A549 (cell line): ENCODE results near the gene TUBGCP5. TPM values are rescaled to one million over a fixed set of nuclear protein-coding genes. Genes with fewer than 3 reads are reported as not detected.

Experiments used
- ATAC-seq, 2 experiments: fragments of 200-7000 bp in 1 of 2; fragments of >200 bp in 1 of 2; cut with Nextera tagmentation in 1 of 2; cut with Tn5 transposase in 1 of 2; 3 replicates each; pipeline versions ENCODE4 v1.8.0 to v1.9.1; 2018 to 2020; ENCODE audit warnings: mild to moderate bottlenecking in 1 of 2, moderate library complexity in 1 of 2
- CTCF ChIA-PET: fragments of 300-600 bp; sonication (Branson Sonifier 250); formaldehyde crosslinking; extraction: SDS; loops from one replicate; lab custom pipeline; 2021; ENCODE audit warnings: antibody characterized with exemption, inconsistent platforms; lab: Yijun Ruan, JAX
- POLR2A ChIA-PET: fragments of 350-600 bp; formaldehyde crosslinking; extraction: SDS; loops from one replicate; lab custom pipeline; 2021; ENCODE audit warnings: antibody characterized with exemption, inconsistent platforms; lab: Yijun Ruan, JAX
- DNase-seq, 2 experiments: peaks; one replicate each; pipeline versions ENCODE4 v3.0.0 to v3.0.0-alpha.2; 2011 to 2016; ENCODE audit warnings: low read depth in 1 of 2, low spot score in 1 of 2
- FAIRE-seq: peaks from 2 replicates; lab custom pipeline; 2011; peaks lifted over from hg19 to GRCh38; lab: Jason Lieb, UNC
- H3K27ac ChIP-seq, 2 experiments: fragments of >200 bp; sonication (Bioruptor Twin); formaldehyde crosslinking; 3 replicates each; pipeline ENCODE4 v1.5.1; 2016 to 2017
- H3K4me1 ChIP-seq: fragments of >200 bp; sonication (Bioruptor Twin); formaldehyde crosslinking; 3 replicates; pipeline ENCODE4 v1.6.1; 2016
- H3K4me2 ChIP-seq: fragments of >200 bp; sonication (Bioruptor Twin); formaldehyde crosslinking; 3 replicates; pipeline ENCODE4 v1.6.1; 2016
- H3K4me3 ChIP-seq: fragments of >200 bp; sonication (Bioruptor Twin); formaldehyde crosslinking; 3 replicates; pipeline ENCODE4 v1.5.1; 2016
- H3K9me3 ChIP-seq: fragments of >200 bp; sonication (Bioruptor Twin); formaldehyde crosslinking; 3 replicates; pipeline ENCODE4 v1.6.1; 2016
- CBX8 ChIP-seq: fragments of 200-600 bp; sonication (generic); IDR thresholded peaks from 2 replicates; pipeline ENCODE4 v1.6.1; 2016
- CHD4 ChIP-seq: fragments of 200-600 bp; sonication (generic); IDR thresholded peaks from 2 replicates; pipeline ENCODE4 v1.6.1; 2016; ENCODE audit warnings: antibody characterized with exemption, mild to moderate bottlenecking, borderline replicate concordance
- CTCF ChIP-seq: fragments of >200 bp; sonication (Bioruptor Twin); formaldehyde crosslinking; IDR thresholded peaks from 3 replicates; pipeline ENCODE4 v1.5.1; 2016
- EHMT2 ChIP-seq: fragments of 200-600 bp; sonication (generic); IDR thresholded peaks from 2 replicates; pipeline ENCODE4 v1.6.1; 2016; ENCODE audit warnings: antibody characterized with exemption, low read depth, mild to moderate bottlenecking, moderate library complexity
- GATA3 ChIP-seq: IDR thresholded peaks from 2 replicates; pipeline ENCODE4 v1.6.1; 2012; ENCODE audit warnings: borderline replicate concordance
- HOXA7 ChIP-seq: fragments of 250-450 bp; sonication (Bioruptor Pico); IDR thresholded peaks from 2 replicates; pipeline ENCODE4 v1.5.0; 2020; ENCODE audit warnings: mild to moderate bottlenecking, moderate library complexity
- JUNB ChIP-seq: fragments of >200 bp; sonication (Bioruptor Twin); formaldehyde crosslinking; IDR thresholded peaks from 2 replicates; pipeline ENCODE4 v1.6.1; 2016
- KDM1A ChIP-seq: fragments of 200-600 bp; sonication (generic); IDR thresholded peaks from 2 replicates; pipeline ENCODE4 v1.6.1; 2016; ENCODE audit warnings: low read depth, mild to moderate bottlenecking
- MAFK ChIP-seq: fragments of 450-650 bp; IDR thresholded peaks from 2 replicates; pipeline ENCODE4 v1.6.1; 2014; ENCODE audit not compliant: partially characterized antibody
- MYC ChIP-seq: IDR thresholded peaks from 2 replicates; pipeline ENCODE4 v1.6.1; 2012; ENCODE audit warnings: mild to moderate bottlenecking, inconsistent platforms, low read length, improper control_type of control experiment, borderline replicate concordance
- RAD21 ChIP-seq, 2 experiments: fragments of >200 bp in 1 of 2; sonication (Bioruptor Twin) in 1 of 2; formaldehyde crosslinking in 1 of 2; IDR thresholded peaks in 1 of 2; conservative IDR thresholded peaks in 1 of 2; 2 replicates in 1 of 2; 3 replicates in 1 of 2; pipeline ENCODE4 v1.6.1; 2012 to 2018; ENCODE audit warnings: inconsistent platforms in 1 of 2
- RARB ChIP-seq: fragments of 250-450 bp; sonication (Bioruptor Pico); IDR thresholded peaks from 2 replicates; pipeline ENCODE4 v1.8.0; 2021; ENCODE audit warnings: mild to moderate bottlenecking, moderate library complexity
- SMC3 ChIP-seq: fragments of >200 bp; sonication (Bioruptor Twin); formaldehyde crosslinking; IDR thresholded peaks from 3 replicates; pipeline ENCODE4 v1.6.1; 2018; ENCODE audit warnings: inconsistent platforms
- TFCP2L1 ChIP-seq: fragments of 250-450 bp; sonication (Bioruptor Pico); IDR thresholded peaks from 2 replicates; pipeline ENCODE4 v1.5.0; 2021; ENCODE audit warnings: mild to moderate bottlenecking
- ZNF302 ChIP-seq: fragments of 250-450 bp; sonication (Bioruptor Pico); IDR thresholded peaks from 2 replicates; pipeline ENCODE4 v1.9.0; 2021; ENCODE audit warnings: inconsistent platforms, mild to moderate bottlenecking, moderate library complexity
- ZSCAN20 ChIP-seq: fragments of 250-450 bp; sonication (Bioruptor Pico); IDR thresholded peaks from 2 replicates; pipeline ENCODE4 v1.8.0; 2022; ENCODE audit warnings: mild to moderate bottlenecking, moderate library complexity
- WGBS: methylation state at CpG from one replicate; pipeline ENCODE4 v1.1.6; 2017; ENCODE audit errors: missing lambda C conversion rate; 5-methylcytosine and 5-hydroxymethylcytosine counted together
- polyA plus RNA-seq, 4 experiments: library from polyadenylated mRNA; depleted of rRNA in 3 of 4; stranded (reverse); fragments of >200 nt; fragmentation: RNase III in 1 of 4; extraction: RNeasy Plus Mini Kit Qiagen cat#74134 plus additional on column Dnase treatment in 1 of 4; gene quantifications; 2 replicates in 3 of 4; 3 replicates in 1 of 4; pipeline ENCODE4 v1.2.3, GENCODE V29; 2011 to 2017
- TF ChIP-seq, protein P1 (sequence below): IDR thresholded peaks from 2 replicates; pipeline ENCODE4 v1.6.1; 2012
- TF ChIP-seq, protein P2 (sequence below): IDR thresholded peaks from 2 replicates; pipeline ENCODE4 v1.6.1; 2012

Gene TUBGCP5
- polyA plus RNA-seq, 2 of the 4 experiments (the other 2 are of a cell fraction) = 26.3 to 41.0 TPM

DNA sequence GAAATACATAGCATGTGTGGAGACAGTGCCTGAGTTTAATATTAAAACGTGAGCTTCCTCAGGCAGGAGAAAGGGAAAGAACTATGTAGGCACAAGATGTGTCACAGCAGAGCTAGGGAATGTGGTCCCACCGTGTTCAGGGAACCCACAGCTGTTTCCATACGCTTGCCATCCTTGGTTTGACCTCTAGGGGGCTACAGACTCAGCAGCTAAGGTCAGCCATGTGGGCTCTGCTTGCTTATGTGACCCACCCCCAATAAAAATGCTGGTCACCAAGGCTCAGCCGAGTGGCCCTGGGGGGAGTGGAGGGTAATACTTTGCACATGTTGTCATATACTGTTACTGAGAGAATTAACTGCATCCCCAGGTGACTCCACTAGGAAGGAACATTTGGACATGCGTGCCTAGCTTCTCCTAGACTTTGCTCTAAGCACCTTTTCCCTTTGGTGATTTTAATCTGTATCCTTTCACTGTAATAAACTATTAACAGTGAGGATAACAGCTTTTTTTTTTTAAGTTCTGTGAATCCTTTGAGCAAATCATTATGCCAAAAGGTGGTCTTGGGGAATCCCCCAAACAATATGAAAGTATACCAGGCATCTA is 3.3 kb downstream of the TUBGCP5 start:
- 22% methylated on average over 5 of the region's 5 CpGs for WGBS
- ATAC-seq = peak; percentile 33 to 36; a peak in 4 of 6 replicates
- DNase-seq = peak; percentile 79 to 81
- Histone ChIP-seq H3K27ac (no peak overlapping the region), H3K9me3 (no peaks in the 10 kb centered on the region), H3K4me3 (no peak overlapping the region), H3K4me1 (peaks cover 13% of the 10 kb centered on the region), H3K4me2 (no peak overlapping the region)
- POLR2A ChIA-PET = interaction anchor here (1.6 kb wide), 1 partner anchor 8 kb away, joined by 3 read pairs; no protein-coding TSS in a partner anchor
- CTCF ChIA-PET = interaction anchor here (0.8 to 3.0 kb wide), 22 partner anchors 9 to 457 kb away, joined by 3 to 35 read pairs (median 4); no protein-coding TSS in a partner anchor
- no peak for FAIRE-seq
- TF ChIP-seq SMC3 = peak; percentile 51
- peak; percentile 69 for TF ChIP-seq CTCF
- TF ChIP-seq, protein P1, sequence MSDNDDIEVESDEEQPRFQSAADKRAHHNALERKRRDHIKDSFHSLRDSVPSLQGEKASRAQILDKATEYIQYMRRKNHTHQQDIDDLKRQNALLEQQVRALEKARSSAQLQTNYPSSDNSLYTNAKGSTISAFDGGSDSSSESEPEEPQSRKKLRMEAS = peak; percentile 61
- TF ChIP-seq CBX8 = no peak
- TF ChIP-seq KDM1A = no peak
- 0 out of 2 replicates have a peak, but pooled peaks have one; percentile 73 for TF ChIP-seq MYC
- TF ChIP-seq EHMT2 = no peak
- no peak for TF ChIP-seq HOXA7 (CRISPR knock-in tag)
- no peak for TF ChIP-seq ZNF302 (CRISPR knock-in tag)
- no peak for TF ChIP-seq CHD4
- TF ChIP-seq TFCP2L1 (CRISPR knock-in tag) = no peak
- no peak for TF ChIP-seq ZSCAN20 (CRISPR knock-in tag)
- TF ChIP-seq RAD21 (conservative IDR thresholded peaks at IDR 0.05 in 1 of 2, IDR thresholded peaks at IDR 0.05 in 1 of 2) = peak; percentile 45 to 48; a peak in 4 of 5 replicates
- TF ChIP-seq, protein P2, sequence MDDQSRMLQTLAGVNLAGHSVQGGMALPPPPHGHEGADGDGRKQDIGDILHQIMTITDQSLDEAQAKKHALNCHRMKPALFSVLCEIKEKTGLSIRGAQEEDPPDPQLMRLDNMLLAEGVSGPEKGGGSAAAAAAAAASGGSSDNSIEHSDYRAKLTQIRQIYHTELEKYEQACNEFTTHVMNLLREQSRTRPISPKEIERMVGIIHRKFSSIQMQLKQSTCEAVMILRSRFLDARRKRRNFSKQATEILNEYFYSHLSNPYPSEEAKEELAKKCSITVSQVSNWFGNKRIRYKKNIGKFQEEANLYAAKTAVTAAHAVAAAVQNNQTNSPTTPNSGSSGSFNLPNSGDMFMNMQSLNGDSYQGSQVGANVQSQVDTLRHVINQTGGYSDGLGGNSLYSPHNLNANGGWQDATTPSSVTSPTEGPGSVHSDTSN = no peak

- Histone ChIP-seq H3K4me3 (no peak overlapping the region), H3K27ac (no peak overlapping the region), H3K4me2 (no peak overlapping the region), H3K4me1 (peaks cover 13% of the 10 kb centered on the region), H3K9me3 (no peaks in the 10 kb centered on the region)
- ATAC-seq (no peak), DNase-seq (no peak), FAIRE-seq (no peak)
- TF ChIP-seq RARB (CRISPR knock-in tag) (no peak), MAFK (no peak), ZNF302 (CRISPR knock-in tag) (no peak)
- whole genome bisulfite sequencing = 95% methylated on average over 2 of the region's 2 CpGs
- ChIA-PET POLR2A (no interaction called here), CTCF (no interaction called here)
Observed at GRCh38 chr15:23033979-23034378, 5.4 kb downstream of the TUBGCP5 start.

DNA sequence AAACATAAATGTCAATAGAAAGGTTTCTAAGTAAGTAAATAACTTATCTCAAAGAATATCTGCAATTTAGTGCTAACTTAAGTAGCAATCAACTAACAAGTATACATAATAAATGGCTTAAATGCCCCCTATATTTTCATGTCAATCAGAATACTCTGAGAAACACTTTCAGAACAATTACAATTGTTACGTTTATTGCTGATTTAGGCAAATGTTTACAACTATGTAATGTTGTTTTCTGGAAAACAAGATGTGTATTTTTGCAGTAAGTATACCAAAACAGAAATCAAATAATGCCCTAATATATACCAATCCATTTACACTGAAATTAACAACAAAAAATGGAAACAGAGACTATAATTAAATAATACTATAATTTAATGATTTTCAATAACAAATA is 13.2 kb downstream of the TUBGCP5 start:
- DNase-seq = no peak
- ChIA-PET CTCF (interaction anchor here (1.4 kb wide), 1 partner anchor 10 kb away, joined by 5 read pairs; no protein-coding TSS in a partner anchor), POLR2A (interaction anchor here (5.0 kb wide), 1 partner anchor 13 kb away, joined by 34 read pairs; the partner anchor contains the start of gene TUBGCP5)
- Histone ChIP-seq H3K27ac (no peak overlapping the region), H3K9me3 (no peaks in the 10 kb centered on the region), H3K4me2 (no peak overlapping the region)
- 87% methylated on average over 1 of the region's 1 CpG for WGBS
- TF ChIP-seq GATA3 = no peak
- no peak for TF ChIP-seq JUNB
- TF ChIP-seq MAFK = peak; percentile 63
- TF ChIP-seq, all 56 proteins: peak for 1
- FAIRE-seq (no peak), ATAC-seq (no peak)
- H3K4me1 ChIP-seq = no peaks in the 10 kb centered on the region
- H3K4me3 ChIP-seq = no peak overlapping the region
